ENCODE measurements around the gene PSMD1. TPM values are rescaled to one million over a fixed set of nuclear protein-coding genes. Genes with fewer than 3 reads are reported as not detected.
"Not testable (repeated sequence)": the region's sequence is repeated elsewhere in the genome, so short reads cannot be mapped to it uniquely, and the experiment has no call there.

PSMD1 gene
- total RNA-seq, 2 experiments from 2014 or later: 106 TPM

- Mint-ChIP-seq H3K4me3 (no peak overlapping the region), H3K27ac (no peak overlapping the region), H3K4me1 (ENCODE audit: low read depth) (no peaks in the 10 kb centered on the region), H3K27me3 (ENCODE audit: low read depth) (peaks cover 9% of the 10 kb centered on the region), H3K36me3 (ENCODE audit: low read depth) (no peaks in the 10 kb centered on the region), H3K9me3 (no peaks in the 10 kb centered on the region)
- DNase-seq: peak; percentile 7
- CTCF ChIA-PET: no interaction called here
- intact Hi-C loops (cut with micrococcal nuclease): no loop called here
These were observed 39.5 kb upstream of the PSMD1 start for GRCh38 chr2:231017231-231017598.

- no peak overlapping the region for H3K27ac Mint-ChIP-seq
- CTCF ChIA-PET: no interaction called here
- peaks cover 6% of the 10 kb centered on the region for H3K27me3 Mint-ChIP-seq (ENCODE audit: low read depth)
- intact Hi-C loops (cut with micrococcal nuclease): no loop called here
- no peak overlapping the region for H3K4me3 Mint-ChIP-seq
- H3K36me3 Mint-ChIP-seq (ENCODE audit: low read depth): no peaks in the 10 kb centered on the region
- DNase-seq: no peak
- H3K4me1 Mint-ChIP-seq (ENCODE audit: low read depth): no peaks in the 10 kb centered on the region
- H3K9me3 Mint-ChIP-seq: no peaks in the 10 kb centered on the region
These were observed 38.5 kb upstream of the PSMD1 start for GRCh38 chr2:231018184-231018583.

GRCh38 chr2:231025059-231025458 is 31.6 kb upstream of the PSMD1 start:
- intact Hi-C loops (cut with micrococcal nuclease); H3K27ac Mint-ChIP-seq; H3K36me3 Mint-ChIP-seq (ENCODE audit: low read depth); H3K9me3 Mint-ChIP-seq; H3K4me3 Mint-ChIP-seq; DNase-seq; H3K27me3 Mint-ChIP-seq (ENCODE audit: low read depth); H3K4me1 Mint-ChIP-seq (ENCODE audit: low read depth): not testable (repeated sequence)
- CTCF ChIA-PET: interaction anchor here (0.7 kb wide), 1 partner anchor 241 kb away, joined by 3 read pairs; no protein-coding TSS in a partner anchor

- CTCF ChIA-PET: no interaction called here
- Mint-ChIP-seq H3K36me3 (ENCODE audit: low read depth) (no peaks in the 10 kb centered on the region), H3K27me3 (ENCODE audit: low read depth) (peaks cover 11% of the 10 kb centered on the region), H3K4me1 (ENCODE audit: low read depth) (no peaks in the 10 kb centered on the region), H3K27ac (no peak overlapping the region), H3K4me3 (no peak overlapping the region), H3K9me3 (no peaks in the 10 kb centered on the region)
- intact Hi-C loops (cut with micrococcal nuclease): no loop called here
- DNase-seq: no peak
These were observed 27.8 kb upstream of the PSMD1 start for GRCh38 chr2:231028889-231029288.

GRCh38 chr2:231029563-231029962 is 27.1 kb upstream of the PSMD1 start:
- no peaks in the 10 kb centered on the region for H3K9me3 Mint-ChIP-seq
- H3K27me3 Mint-ChIP-seq (ENCODE audit: low read depth): peaks cover 12% of the 10 kb centered on the region
- no peak overlapping the region for H3K27ac Mint-ChIP-seq
- DNase-seq: no peak
- no peak overlapping the region for H3K4me3 Mint-ChIP-seq
- intact Hi-C loops (cut with micrococcal nuclease): no loop called here
- H3K4me1 Mint-ChIP-seq (ENCODE audit: low read depth): no peaks in the 10 kb centered on the region
- CTCF ChIA-PET: no interaction called here
- no peaks in the 10 kb centered on the region for H3K36me3 Mint-ChIP-seq (ENCODE audit: low read depth)

GRCh38 chr2:231030725-231031124 is 25.9 kb upstream of the PSMD1 start:
- no peaks in the 10 kb centered on the region for H3K36me3 Mint-ChIP-seq (ENCODE audit: low read depth)
- H3K4me3 Mint-ChIP-seq: no peak overlapping the region
- no peak for DNase-seq
- H3K4me1 Mint-ChIP-seq (ENCODE audit: low read depth): no peaks in the 10 kb centered on the region
- H3K27me3 Mint-ChIP-seq (ENCODE audit: low read depth): peaks cover 19% of the 10 kb centered on the region
- H3K27ac Mint-ChIP-seq: no peak overlapping the region
- intact Hi-C loops (cut with micrococcal nuclease): no loop called here
- H3K9me3 Mint-ChIP-seq: no peaks in the 10 kb centered on the region
- CTCF ChIA-PET: interaction anchor here (1.6 kb wide), 1 partner anchor 23 kb away, joined by 4 read pairs; no protein-coding TSS in a partner anchor

GRCh38 chr2:231032575-231033140 is 24.0 kb upstream of the PSMD1 start:
- no peak overlapping the region for H3K4me3 Mint-ChIP-seq

GRCh38 chr2:231033147-231034132 is 23.2 kb upstream of the PSMD1 start:
- Mint-ChIP-seq H3K27ac (no peak overlapping the region), H3K36me3 (ENCODE audit: low read depth) (no peaks in the 10 kb centered on the region), H3K9me3 (no peaks in the 10 kb centered on the region), H3K4me3 (no peak overlapping the region), H3K4me1 (ENCODE audit: low read depth) (no peaks in the 10 kb centered on the region), H3K27me3 (ENCODE audit: low read depth) (peaks cover 37% of the 10 kb centered on the region)
- no peak for DNase-seq
- CTCF ChIA-PET: interaction anchor here (1.3 kb wide), 1 partner anchor 185 kb away, joined by 5 read pairs; no protein-coding TSS in a partner anchor
- intact Hi-C loops (cut with micrococcal nuclease): no loop called here

More at GRCh38 chr2:231032575-231033140, 24.0 kb upstream of the PSMD1 start:
- CTCF ChIA-PET: interaction anchor here (1.3 kb wide), 1 partner anchor 184 kb away, joined by 5 read pairs; no protein-coding TSS in a partner anchor
- H3K36me3 Mint-ChIP-seq (ENCODE audit: low read depth): no peaks in the 10 kb centered on the region
- no peak overlapping the region for H3K27ac Mint-ChIP-seq
- H3K27me3 Mint-ChIP-seq (ENCODE audit: low read depth): peaks cover 33% of the 10 kb centered on the region
- intact Hi-C loops (cut with micrococcal nuclease): no loop called here
- H3K4me1 Mint-ChIP-seq (ENCODE audit: low read depth): no peaks in the 10 kb centered on the region
- DNase-seq: no peak
- H3K9me3 Mint-ChIP-seq: no peaks in the 10 kb centered on the region

- no peak for DNase-seq
- no peaks in the 10 kb centered on the region for H3K9me3 Mint-ChIP-seq
- no peaks in the 10 kb centered on the region for H3K36me3 Mint-ChIP-seq (ENCODE audit: low read depth)
- intact Hi-C loops (cut with micrococcal nuclease): no loop called here
- peaks cover 44% of the 10 kb centered on the region for H3K27me3 Mint-ChIP-seq (ENCODE audit: low read depth)
- H3K27ac Mint-ChIP-seq: no peak overlapping the region
- H3K4me3 Mint-ChIP-seq: no peak overlapping the region
- no peaks in the 10 kb centered on the region for H3K4me1 Mint-ChIP-seq (ENCODE audit: low read depth)
- CTCF ChIA-PET: no interaction called here
These were observed 22.3 kb upstream of the PSMD1 start for GRCh38 chr2:231034291-231034882.

- Mint-ChIP-seq H3K4me1 (ENCODE audit: low read depth) (no peaks in the 10 kb centered on the region), H3K4me3 (no peak overlapping the region), H3K9me3 (no peaks in the 10 kb centered on the region), H3K27ac (no peak overlapping the region), H3K27me3 (ENCODE audit: low read depth) (peaks cover 55% of the 10 kb centered on the region), H3K36me3 (ENCODE audit: low read depth) (no peaks in the 10 kb centered on the region)
- DNase-seq: no peak
- intact Hi-C loops (cut with micrococcal nuclease): no loop called here
- CTCF ChIA-PET: interaction anchor here (1.1 to 1.9 kb wide), 2 partner anchors 17 to 212 kb away, joined by 5 to 7 read pairs; no protein-coding TSS in a partner anchor
These were observed 20.5 kb upstream of the PSMD1 start for GRCh38 chr2:231036131-231036530.

GRCh38 chr2:231036578-231037106 is 20.0 kb upstream of the PSMD1 start:
- H3K36me3 Mint-ChIP-seq (ENCODE audit: low read depth): no peaks in the 10 kb centered on the region
- H3K27ac Mint-ChIP-seq: no peak overlapping the region
- DNase-seq: no peak
- no peaks in the 10 kb centered on the region for H3K4me1 Mint-ChIP-seq (ENCODE audit: low read depth)
- peak overlapping the region; percentile 12 for H3K4me3 Mint-ChIP-seq
- no peaks in the 10 kb centered on the region for H3K9me3 Mint-ChIP-seq
- intact Hi-C loops (cut with micrococcal nuclease): no loop called here
- H3K27me3 Mint-ChIP-seq (ENCODE audit: low read depth): peaks cover 60% of the 10 kb centered on the region
- CTCF ChIA-PET: interaction anchor here (1.9 kb wide), 1 partner anchor 16 kb away, joined by 7 read pairs; no protein-coding TSS in a partner anchor

- peaks cover 63% of the 10 kb centered on the region for H3K27me3 Mint-ChIP-seq (ENCODE audit: low read depth)
- CTCF ChIA-PET: interaction anchor here (1.9 kb wide), 1 partner anchor 16 kb away, joined by 7 read pairs; no protein-coding TSS in a partner anchor
- H3K27ac Mint-ChIP-seq: no peak within 1 kb of the TSS
- H3K4me3 Mint-ChIP-seq: peak within 1 kb of the TSS; percentile 42
- intact Hi-C loops (cut with micrococcal nuclease): no loop called here
- no peaks in the 10 kb centered on the region for H3K4me1 Mint-ChIP-seq (ENCODE audit: low read depth)
- no peak for DNase-seq
- no peaks in the 10 kb centered on the region for H3K36me3 Mint-ChIP-seq (ENCODE audit: low read depth)
- H3K9me3 Mint-ChIP-seq: no peaks in the 10 kb centered on the region
These were observed 19.4 kb upstream of the PSMD1 start, which contains the start of gene C2orf72 for GRCh38 chr2:231037202-231037730. Gene C2orf72 (plus strand): TSS chr2:231037523. CDS start chr2:231037566, 43 bp downstream.

All from activated naive CD4-positive, alpha-beta T cell treated with anti-CD3 and anti-CD28 coated beads for 36 hours (primary cell).